GM10266 (cell line): ENCODE results near the gene MCCD1.
A peak's percentile ranks its signal among the peaks of the same experiment; 100 is the strongest.

Source experiments
- DNase-seq: peaks from one replicate; pipeline ENCODE4 v3.0.0; 2012; ENCODE audit errors: extremely low spot score
- TF ChIP-seq, protein P1 (sequence below): IDR thresholded peaks from 2 replicates; pipeline ENCODE4 v1.5.1; 2012; ENCODE audit warnings: mild to moderate bottlenecking, low read depth; ENCODE audit not compliant: control insufficient read depth, insufficient read depth; ENCODE audit errors: missing control alignments

Gene MCCD1

DNA sequence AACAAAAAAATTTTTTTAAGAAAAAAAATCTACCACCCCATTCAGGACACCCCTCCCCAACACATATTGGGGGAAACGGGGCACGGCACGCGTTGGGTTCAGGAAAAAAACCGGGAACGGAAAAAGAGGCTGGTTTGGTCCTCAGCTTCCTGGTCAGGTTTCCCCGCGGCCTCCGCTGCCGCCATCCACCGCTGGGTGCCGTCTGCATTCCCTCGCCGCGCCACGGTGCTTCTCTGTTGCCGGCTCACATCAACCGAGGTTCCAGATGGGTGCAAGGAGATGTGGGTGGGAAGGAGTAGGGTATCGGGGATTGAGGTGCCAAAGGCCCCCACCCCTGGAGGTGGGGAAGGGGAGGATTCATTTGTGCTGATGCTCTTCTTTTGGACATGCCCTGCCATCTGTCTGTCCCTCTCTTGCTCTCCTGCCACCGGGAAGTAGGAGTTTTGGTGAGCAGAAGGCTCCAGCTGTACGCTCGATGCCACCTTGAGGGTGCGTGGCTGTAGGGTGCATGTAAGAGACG, 5.8 kb downstream of the MCCD1 start:
- TF ChIP-seq, protein P1, sequence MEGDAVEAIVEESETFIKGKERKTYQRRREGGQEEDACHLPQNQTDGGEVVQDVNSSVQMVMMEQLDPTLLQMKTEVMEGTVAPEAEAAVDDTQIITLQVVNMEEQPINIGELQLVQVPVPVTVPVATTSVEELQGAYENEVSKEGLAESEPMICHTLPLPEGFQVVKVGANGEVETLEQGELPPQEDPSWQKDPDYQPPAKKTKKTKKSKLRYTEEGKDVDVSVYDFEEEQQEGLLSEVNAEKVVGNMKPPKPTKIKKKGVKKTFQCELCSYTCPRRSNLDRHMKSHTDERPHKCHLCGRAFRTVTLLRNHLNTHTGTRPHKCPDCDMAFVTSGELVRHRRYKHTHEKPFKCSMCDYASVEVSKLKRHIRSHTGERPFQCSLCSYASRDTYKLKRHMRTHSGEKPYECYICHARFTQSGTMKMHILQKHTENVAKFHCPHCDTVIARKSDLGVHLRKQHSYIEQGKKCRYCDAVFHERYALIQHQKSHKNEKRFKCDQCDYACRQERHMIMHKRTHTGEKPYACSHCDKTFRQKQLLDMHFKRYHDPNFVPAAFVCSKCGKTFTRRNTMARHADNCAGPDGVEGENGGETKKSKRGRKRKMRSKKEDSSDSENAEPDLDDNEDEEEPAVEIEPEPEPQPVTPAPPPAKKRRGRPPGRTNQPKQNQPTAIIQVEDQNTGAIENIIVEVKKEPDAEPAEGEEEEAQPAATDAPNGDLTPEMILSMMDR: no peak
- DNase-seq: no peak

DNA sequence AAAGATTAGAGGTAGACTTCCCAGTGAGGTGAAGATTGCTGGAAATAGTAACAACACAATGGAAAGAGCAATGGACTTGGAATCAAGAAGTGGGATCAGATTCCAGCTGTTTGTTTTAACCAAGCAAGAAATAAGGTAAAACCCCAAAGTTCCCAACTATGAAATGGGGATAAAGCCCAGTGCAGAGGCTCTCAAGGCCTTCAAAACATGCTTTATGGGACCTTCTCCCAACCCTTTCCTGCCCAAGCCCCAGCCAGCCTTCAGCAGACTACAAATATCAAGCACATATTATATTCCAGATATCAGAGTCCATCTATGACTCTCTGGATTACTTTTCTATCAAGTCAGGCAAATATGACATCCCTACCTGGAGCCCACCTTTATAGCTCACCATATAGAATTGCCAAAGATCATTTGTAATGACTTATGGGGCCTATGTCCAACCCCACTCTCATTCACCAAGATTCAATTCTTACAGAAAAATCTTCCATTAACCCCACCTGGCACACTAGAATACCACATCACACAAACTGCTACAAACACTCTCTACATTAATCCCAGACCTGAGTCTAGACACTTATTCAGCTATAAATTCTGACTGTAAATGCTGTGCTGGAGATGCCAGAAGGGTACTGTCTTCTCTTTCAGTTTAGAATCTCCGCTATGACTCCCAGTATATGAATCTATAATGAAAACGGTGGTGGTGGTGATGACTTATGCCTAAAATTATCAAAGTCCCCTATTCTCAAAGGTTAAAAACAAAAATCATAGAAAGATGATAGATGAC, 7.0 kb downstream of the MCCD1 start:
- no peak for DNase-seq
- TF ChIP-seq, protein P1: no peak

DNA sequence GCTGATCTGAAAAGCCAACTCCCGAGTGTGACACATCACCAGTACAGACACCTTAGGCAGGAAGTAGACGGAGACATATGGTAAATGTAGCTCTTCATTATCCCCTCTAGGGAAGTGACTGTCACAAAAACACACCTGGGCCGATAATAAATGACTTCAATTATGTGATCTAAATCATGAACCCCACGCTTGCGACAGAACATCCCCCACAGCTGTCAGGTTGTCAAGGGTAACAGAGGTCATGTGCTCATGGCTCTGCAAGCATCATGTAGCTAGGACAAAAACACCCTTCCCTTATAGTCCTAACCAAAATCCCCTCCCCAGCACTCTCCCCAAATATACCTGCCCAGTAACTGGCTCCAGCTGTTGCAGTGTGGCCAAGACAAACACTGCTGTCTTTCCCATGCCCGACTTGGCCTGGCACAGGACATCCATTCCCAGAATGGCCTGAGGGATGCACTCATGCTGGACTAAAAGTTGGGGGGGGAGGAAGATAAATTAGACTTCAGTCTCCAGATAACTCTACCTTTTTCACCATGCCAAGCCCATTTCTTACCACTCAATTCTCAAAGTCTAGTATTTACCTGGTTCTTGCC, 10.1 kb downstream of the MCCD1 start:
- no peak for DNase-seq
- TF ChIP-seq, protein P1: no peak

DNA sequence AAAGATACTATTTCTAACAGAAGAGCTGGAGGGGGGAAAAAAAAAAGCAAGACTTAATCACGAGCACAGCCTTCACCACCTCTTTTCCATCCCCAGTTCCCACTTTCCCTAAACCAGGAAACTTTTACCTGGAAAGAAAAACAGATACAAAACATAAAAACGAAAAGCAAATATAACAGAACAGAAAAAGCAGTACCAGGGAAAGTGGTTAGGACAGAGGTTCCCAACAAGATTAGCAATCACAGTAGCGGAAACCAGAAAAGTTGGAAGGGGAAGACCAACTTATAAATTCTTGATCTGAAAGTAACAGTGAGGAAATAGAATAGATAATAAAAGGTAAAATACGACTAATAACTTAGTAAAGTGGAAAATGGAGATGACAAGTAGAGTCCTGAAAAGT, 11.9 kb downstream of the MCCD1 start:
- no peak for DNase-seq

DNA sequence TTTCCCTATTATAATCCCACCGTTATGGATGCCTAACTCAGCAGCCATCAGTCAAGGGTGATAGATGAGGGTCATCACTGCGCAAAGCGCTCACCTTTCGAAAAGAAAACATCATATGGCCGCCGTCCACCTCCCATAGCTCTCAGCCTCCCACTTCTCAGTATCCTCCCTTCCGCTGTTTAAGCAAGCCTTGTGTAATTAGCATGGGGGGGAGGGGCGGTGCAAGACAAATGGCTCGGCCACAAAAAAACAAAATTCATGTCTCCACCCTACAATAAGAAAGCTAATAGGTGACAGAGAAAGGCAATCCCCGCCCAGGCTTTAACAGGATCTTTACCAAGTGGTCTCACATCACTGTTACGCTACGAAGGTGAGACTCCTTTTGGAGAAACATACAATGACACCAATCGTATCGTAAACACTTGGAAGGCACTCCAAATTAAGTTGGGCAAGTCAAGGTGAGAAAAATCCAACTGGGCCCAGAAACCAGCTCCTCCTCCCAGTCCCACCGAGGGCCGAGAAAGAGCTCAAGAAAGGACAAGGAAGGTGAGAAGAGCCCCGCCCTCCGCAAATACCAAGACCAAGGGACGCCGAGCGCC, 12.4 kb downstream of the MCCD1 start:
- TF ChIP-seq, protein P1: no peak
- DNase-seq: peak; percentile 60

More for the DNA sequence above, 11.9 kb downstream of the MCCD1 start:
- TF ChIP-seq, protein P1: no peak

DNA sequence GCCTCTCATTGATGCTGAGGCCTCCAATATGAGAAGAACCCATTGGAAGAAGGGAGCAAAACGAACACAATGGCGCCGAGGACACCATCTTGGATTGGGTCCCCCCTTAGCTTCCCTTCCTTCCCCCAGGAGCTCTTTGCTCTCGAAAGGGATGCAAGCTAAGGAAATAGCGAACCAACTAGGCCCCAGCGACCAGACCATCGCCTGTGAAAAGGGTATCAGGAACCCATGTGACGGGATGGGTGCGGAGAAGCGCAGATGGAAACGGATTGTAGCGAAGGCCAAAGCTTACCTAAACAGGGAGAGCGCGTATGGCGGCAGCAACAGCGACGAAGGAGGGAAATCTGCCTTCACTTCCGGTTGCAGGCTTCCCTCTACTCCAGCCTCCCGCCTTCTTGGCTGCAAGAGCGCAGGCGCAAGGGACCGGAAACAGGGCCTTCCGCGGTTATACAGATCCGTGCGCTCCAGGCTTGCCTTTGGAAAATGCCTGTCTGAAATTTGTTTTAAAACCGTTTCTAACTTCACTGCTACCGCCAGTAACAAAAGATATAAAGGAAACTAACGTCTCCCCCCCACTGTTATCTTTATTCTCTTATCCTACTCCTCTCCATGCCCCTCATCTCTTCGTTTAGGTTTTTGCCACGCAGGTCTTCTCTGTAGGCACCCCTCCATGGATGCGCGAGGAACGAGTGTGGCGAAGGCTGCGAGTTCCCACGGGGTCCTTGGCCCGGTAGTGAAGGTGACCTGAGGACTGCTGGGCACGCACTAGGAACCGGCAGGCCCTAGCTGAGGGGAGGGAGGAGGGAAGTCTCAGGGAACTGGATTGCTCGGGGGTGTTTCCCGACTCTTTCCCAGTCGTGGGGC, 13.1 kb downstream of the MCCD1 start, which contains the start of gene DDX39B:
Gene DDX39B (minus strand): TSS at position 346 of the 864 bp plus-strand sequence. CDS start 1,471 bp downstream, outside the sequence.
- DNase-seq: peak; percentile 92
- TF ChIP-seq, protein P1: no peak
